K562 (cell line): Measurements from ENCODE around the gene SHB. TPM values are rescaled to one million over a fixed set of nuclear protein-coding genes. Genes with fewer than 3 reads are reported as not detected.

ENCODE experiments used
- ATAC-seq: fragments of 200-7000 bp; cut with Tn5 transposase; 3 replicates; pipeline ENCODE4 v1.9.1; 2020; ENCODE audit warnings: moderate library complexity
- BruUV-seq: library from RNA; stranded (reverse); fragments of 400-500 nt; replicated peaks from 2 replicates; lab custom pipeline; 2021; lab: Mats Ljungman, UMichigan
- CTCF ChIA-PET: fragments of 300-600 bp; formaldehyde crosslinking; extraction: SDS; loops from one replicate; lab custom pipeline; 2021; ENCODE audit warnings: low intra/inter-chr PET ratio; lab: Yijun Ruan, JAX
- POLR2A ChIA-PET: fragments of 300-600, 350-650 bp; sonication (Branson Sonifier 250); formaldehyde crosslinking; extraction: SDS; loops from one replicate; lab custom pipeline; 2021; ENCODE audit warnings: antibody characterized with exemption, inconsistent platforms; lab: Yijun Ruan, JAX
- DNase-seq, 4 experiments: peaks; one replicate each; pipeline versions ENCODE4 v3.0.0 to v3.0.0-alpha.2; 2011 to 2018; ENCODE audit warnings: low spot score in 3 of 4, mixed read lengths in 3 of 4; ENCODE audit errors: extremely low read depth in 1 of 4
- FAIRE-seq: peaks from 2 replicates; lab custom pipeline; 2011; peaks lifted over from hg19 to GRCh38; lab: Jason Lieb, UNC
- H2AFZ ChIP-seq: 2 replicates; pipeline ENCODE4 v1.6.0; 2011; ENCODE audit warnings: low read depth, low read length, control low read depth, inconsistent platforms
- H3K27ac ChIP-seq: fragments of 200-600 bp; 3 replicates; pipeline ENCODE4 v1.8.0; 2011; ENCODE audit warnings: low read depth, mild to moderate bottlenecking, control low read depth, inconsistent platforms, low read length, moderate library complexity, mixed read lengths; ENCODE audit errors: extremely low read depth
- H3K27me3 ChIP-seq, 2 experiments: fragments of 300-600 bp in 1 of 2; 2 replicates in 1 of 2; 3 replicates in 1 of 2; pipeline versions ENCODE4 v1.6.0 to v1.8.0; 2011; ENCODE audit warnings: inconsistent platforms in 2 of 2, low read length in 2 of 2, mild to moderate bottlenecking in 1 of 2, mixed read lengths in 1 of 2, moderate library complexity in 1 of 2; ENCODE audit not compliant: control insufficient read depth in 2 of 2, insufficient read depth in 2 of 2
- H3K36me3 ChIP-seq: fragments of 300-600 bp; 3 replicates; pipeline ENCODE4 v1.8.0; 2011; ENCODE audit warnings: mild to moderate bottlenecking, low read length, inconsistent platforms; ENCODE audit not compliant: control insufficient read depth, insufficient read depth
- H3K4me1 ChIP-seq, 2 experiments: fragments of 200-600 bp in 1 of 2; replicated peaks in 1 of 2; 2 replicates in 1 of 2; 3 replicates in 1 of 2; pipeline versions ENCODE4 v1.5.1 to v1.8.0; 2011; ENCODE audit warnings: inconsistent platforms in 2 of 2, low read length in 2 of 2, mild to moderate bottlenecking in 1 of 2, mixed read lengths in 1 of 2, moderate library complexity in 1 of 2; ENCODE audit not compliant: control insufficient read depth in 2 of 2, insufficient read depth in 2 of 2
- H3K4me2 ChIP-seq: 2 replicates; pipeline ENCODE4 v1.6.1; 2011; ENCODE audit warnings: low read length, control low read depth, inconsistent platforms, mixed read lengths; ENCODE audit not compliant: insufficient read depth
- H3K4me3 ChIP-seq: fragments of 200-600 bp; sonication (generic), shearing (Covaris generic); 2 replicates; pipeline ENCODE4 v1.5.1; 2016; ENCODE audit warnings: control low read depth, inconsistent platforms
- H3K79me2 ChIP-seq: fragments of 200-600 bp; 3 replicates; pipeline ENCODE4 v1.8.0; 2011; ENCODE audit warnings: low read length, inconsistent platforms; ENCODE audit not compliant: control insufficient read depth, insufficient read depth
- H3K9ac ChIP-seq, 2 experiments: 2 replicates each; pipeline versions ENCODE4 v1.6.0 to v1.6.1; 2011; ENCODE audit warnings: low read depth in 2 of 2, low read length in 2 of 2, control low read depth in 1 of 2, inconsistent platforms in 1 of 2, mild to moderate bottlenecking in 1 of 2, mixed read lengths in 1 of 2; ENCODE audit not compliant: insufficient read depth in 1 of 2
- H3K9me1 ChIP-seq: one replicate; pipeline ENCODE4 v1.6.0; 2011; ENCODE audit warnings: inconsistent platforms, mild to moderate bottlenecking, low read length, moderate library complexity; ENCODE audit not compliant: control insufficient read depth, insufficient read depth
- H3K9me3 ChIP-seq: replicated peaks from 2 replicates; pipeline ENCODE4 v1.5.1; 2011; ENCODE audit warnings: low read depth, low read length, inconsistent platforms; ENCODE audit not compliant: control insufficient read depth, insufficient read depth
- H4K20me1 ChIP-seq: replicated peaks from 2 replicates; pipeline ENCODE4 v1.6.1; 2011; ENCODE audit warnings: low read length, inconsistent platforms, mixed read lengths; ENCODE audit not compliant: control insufficient read depth, insufficient read depth
- ARNT ChIP-seq, 2 experiments: fragments of 450-650 bp; IDR thresholded peaks; 2 replicates each; pipeline ENCODE4 v1.6.1; 2016; ENCODE audit warnings: mild to moderate bottlenecking in 1 of 2
- BHLHE40 ChIP-seq: IDR thresholded peaks from 2 replicates; pipeline ENCODE4 v1.6.1; 2011; ENCODE audit warnings: low read length, improper control_type of control experiment
- BRF1 ChIP-seq: IDR thresholded peaks from 3 replicates; pipeline ENCODE4 v1.6.1; 2011; ENCODE audit warnings: borderline replicate concordance, mild to moderate bottlenecking; ENCODE audit not compliant: insufficient read length; ENCODE audit errors: extremely low read depth
- EP400 ChIP-seq: fragments of 450-650 bp; IDR thresholded peaks from 2 replicates; pipeline ENCODE4 v1.6.1; 2017; ENCODE audit warnings: antibody characterized with exemption, mild to moderate bottlenecking, moderate library complexity
- FOSL1 ChIP-seq: fragments of 200-800 bp; sonication (Bioruptor generic); conservative IDR thresholded peaks from 2 replicates; pipeline ENCODE4 v1.6.1; 2016; ENCODE audit warnings: missing genetic modification characterization, missing compliant biosample characterization
- FOXA3 ChIP-seq, 2 experiments: fragments of 450-650 bp in 1 of 2; sonication (generic) in 1 of 2; formaldehyde crosslinking; IDR thresholded peaks in 1 of 2; conservative IDR thresholded peaks in 1 of 2; 2 replicates each; pipeline versions ENCODE4 v1.4.0 to v1.8.0; 2020 to 2022; ENCODE audit warnings: mild to moderate bottlenecking in 2 of 2, missing genetic modification reagents in 1 of 2
- GATAD2B ChIP-seq: fragments of 450-650 bp; IDR thresholded peaks from 2 replicates; pipeline ENCODE4 v1.6.1; 2017; ENCODE audit warnings: mild to moderate bottlenecking, borderline replicate concordance
- MEIS2 ChIP-seq: fragments of 450-650 bp; IDR thresholded peaks from 2 replicates; pipeline ENCODE4 v1.6.1; 2014; ENCODE audit warnings: mild to moderate bottlenecking; ENCODE audit not compliant: partially characterized antibody
- NFRKB ChIP-seq: fragments of 450-650 bp; IDR thresholded peaks from 2 replicates; pipeline ENCODE4 v1.6.1; 2016; ENCODE audit warnings: low read depth
- NR0B1 ChIP-seq: fragments of 450-650 bp; IDR thresholded peaks from one replicate; pipeline ENCODE4 v1.6.1; 2018; ENCODE audit warnings: mild to moderate bottlenecking, moderate library complexity; ENCODE audit not compliant: partially characterized antibody
- RUNX1 ChIP-seq: sonication (generic); IDR thresholded peaks from 2 replicates; pipeline ENCODE4 v1.6.1; 2016; ENCODE audit warnings: antibody characterized with exemption, low read depth
- SP2 ChIP-seq: IDR thresholded peaks from 2 replicates; pipeline ENCODE4 v1.6.1; 2011; ENCODE audit warnings: mild to moderate bottlenecking, low read depth, low read length, moderate library complexity; ENCODE audit not compliant: poor library complexity, severe bottlenecking; ENCODE audit errors: extremely low read depth
- SRF ChIP-seq, 2 experiments: fragments of 250-450, 450-650 bp in 1 of 2; sonication (Bioruptor Pico) in 1 of 2; sonication (generic) in 1 of 2; formaldehyde crosslinking; IDR thresholded peaks; 2 replicates each; pipeline versions ENCODE4 v1.5.0 to v1.5.1; 2020 to 2022; ENCODE audit warnings: mild to moderate bottlenecking in 1 of 2, missing genetic modification reagents in 1 of 2
- ZFP91 ChIP-seq: sonication (generic); formaldehyde crosslinking; IDR thresholded peaks from 2 replicates; pipeline ENCODE4 v1.8.0; 2022; ENCODE audit warnings: mild to moderate bottlenecking, missing genetic modification reagents
- ZNF316 ChIP-seq: fragments of 450-650 bp; IDR thresholded peaks from 2 replicates; pipeline ENCODE4 v1.6.1; 2016
- ZNF324 ChIP-seq: fragments of 250-450 bp; sonication (Bioruptor Pico); IDR thresholded peaks from 2 replicates; pipeline ENCODE4 v1.4.0; 2020; ENCODE audit warnings: mild to moderate bottlenecking
- ZNF79 ChIP-seq: fragments of 250-450 bp; sonication (Bioruptor Pico); IDR thresholded peaks from 2 replicates; pipeline ENCODE4 v1.4.0; 2020; ENCODE audit warnings: low read depth, mild to moderate bottlenecking, moderate library complexity
- WGBS: fragments of 100-300 bp; shearing (Covaris generic); methylation state at CpG from one replicate; pipeline ENCODE4 v1.1.6; 2016; ENCODE audit warnings: low coverage, mixed read lengths; ENCODE audit not compliant: insufficient coverage; ENCODE audit errors: missing lambda C conversion rate; 5-methylcytosine and 5-hydroxymethylcytosine counted together
- in situ Hi-C: fragments of 300-500 bp; cut with MboI; formaldehyde crosslinking; loops from 4 replicates; pipeline ENCODE4 v1.15.0; 2018; ENCODE audit warnings: inconsistent platforms, mixed read lengths
- intact Hi-C: fragments of 100-400 bp; cut with micrococcal nuclease; formaldehyde crosslinking; loops from 2 replicates; pipeline ENCODE4 v1.14.2; 2022
- polyA plus RNA-seq, 8 experiments: library from polyadenylated mRNA; depleted of rRNA in 4 of 8; stranded (reverse) in 5 of 8; unstranded in 3 of 8; fragments of >200 nt; fragmentation: Nextera tagmentation in 2 of 8; fragmentation: Illumina TruSeq in 1 of 8; extraction: Ambion mirVana in 2 of 8; extraction: Trizol in 1 of 8; gene quantifications; 2 replicates each; pipeline versions ENCODE4 v1.2.1 to v1.2.3, GENCODE V29; 2011 to 2014; ENCODE audit warnings: inconsistent platforms in 1 of 8, missing spikeins in 1 of 8
- total RNA-seq, 7 experiments: library from RNA; depleted of rRNA in 6 of 7; stranded (reverse); fragments of >200 nt in 6 of 7; fragmentation: Illumina TruSeq in 2 of 7; extraction: Trizol in 2 of 7; gene quantifications; 2 replicates each; pipeline versions ENCODE4 v1.2.1 to v1.2.3, GENCODE V29; 2011 to 2021; ENCODE audit warnings: low replicate concordance in 1 of 7
- TF ChIP-seq, protein P1 (sequence below): sonication (generic); formaldehyde crosslinking; IDR thresholded peaks from 2 replicates; pipeline ENCODE4 v1.8.0; 2022; ENCODE audit warnings: mild to moderate bottlenecking, missing genetic modification reagents

Gene SHB
- total and polyA plus RNA-seq, 9 of the 15 experiments (the other 6 are each of a cell fraction or from before 2014, with no cell fraction given): 0.78 to 16.0 (median 5.3) TPM

- Histone ChIP-seq H3K4me1 (peaks cover 14 to 18% of the 10 kb centered on the region in 2 experiments), H3K9me1 (peaks cover 16% of the 10 kb centered on the region), H3K9me3 (no peaks in the 10 kb centered on the region), H3K4me2 (no peak overlapping the region), H3K27ac (no peak overlapping the region), H3K9ac (no peak overlapping the region), H3K4me3 (no peak overlapping the region), H3K36me3 (no peaks in the 10 kb centered on the region), H4K20me1 (peaks cover 18% of the 10 kb centered on the region), H2AFZ (no peak overlapping the region), H3K27me3 (no peaks in the 10 kb centered on the region), H3K79me2 (no peaks in the 10 kb centered on the region)
- no peak for FAIRE-seq
- no peak for DNase-seq
- intact Hi-C loops (no loop called here), in situ Hi-C loops (no loop called here)
- 76% methylated on average over 9 of the region's 9 CpGs for WGBS
- BruUV-seq: no TSS peak
- ATAC-seq: no peak
- CTCF ChIA-PET: no interaction called here
- POLR2A ChIA-PET: interaction anchor here (0.8 to 1.5 kb wide), 4 partner anchors 9 to 17 kb away, joined by 3 to 6 read pairs (median 4); no protein-coding TSS in a partner anchor
- TF ChIP-seq FOXA3 (CRISPR knock-in tag; conservative IDR thresholded peaks at IDR 0.05 in 1 of 2, IDR thresholded peaks at IDR 0.05 in 1 of 2) (no peak), GATAD2B (no peak), ZNF324 (CRISPR knock-in tag) (no peak), NR0B1 (no peak), FOSL1 (tag) (0 out of 2 replicates have a peak, but pooled peaks have one; percentile 26), ZNF316 (no peak), ZNF79 (no peak), SP2 (no peak), EP400 (no peak), MEIS2 (no peak), ARNT (IDR thresholded peaks at IDR 0.05) (no peak), RUNX1 (no peak), BRF1 (no peak), SRF (CRISPR knock-in tag; IDR thresholded peaks at IDR 0.05) (no peak), ZFP91 (CRISPR knock-in tag) (no peak), BHLHE40 (peak; percentile 47; the same call in 1 of the 2 replicates), NFRKB (no peak)
- TF ChIP-seq, protein P1, sequence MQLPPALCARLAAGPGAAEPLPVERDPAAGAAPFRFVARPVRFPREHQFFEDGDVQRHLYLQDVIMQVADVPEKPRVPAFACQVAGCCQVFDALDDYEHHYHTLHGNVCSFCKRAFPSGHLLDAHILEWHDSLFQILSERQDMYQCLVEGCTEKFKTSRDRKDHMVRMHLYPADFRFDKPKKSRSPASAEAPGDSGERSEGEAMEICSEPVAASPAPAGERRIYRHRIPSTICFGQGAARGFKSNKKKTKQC (CRISPR knock-in tag): no peak
Measured at GRCh38 chr9:37966412-37967013, 102.5 kb downstream of the SHB start.
